GM12872 (cell line): Measurements from ENCODE around the gene UPF1.

Source experiments
- TF ChIP-seq, protein P1 (sequence below): IDR thresholded peaks from 3 replicates; pipeline ENCODE4 v1.5.1; 2011; ENCODE audit warnings: low read depth, mild to moderate bottlenecking, low read length, moderate library complexity; ENCODE audit not compliant: insufficient read depth

UPF1 gene

DNA sequence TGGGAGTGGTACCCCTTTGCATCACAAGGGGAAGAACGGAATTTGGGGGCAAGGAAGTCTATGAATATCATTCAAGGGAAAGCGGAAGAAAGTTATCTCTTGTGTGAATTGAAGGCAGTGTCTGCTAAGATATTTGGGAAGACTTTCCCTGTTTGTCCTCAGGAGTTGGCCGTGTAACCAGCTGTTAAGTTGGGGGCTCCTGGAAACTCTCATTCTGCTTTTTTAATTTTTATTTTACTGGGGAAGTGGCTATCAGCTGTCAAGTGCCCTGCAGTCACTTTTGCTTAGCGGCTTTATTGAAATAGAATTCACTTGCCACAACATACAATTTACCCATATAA lies 2.9 kb downstream of the UPF1 start:
- TF ChIP-seq, protein P1, sequence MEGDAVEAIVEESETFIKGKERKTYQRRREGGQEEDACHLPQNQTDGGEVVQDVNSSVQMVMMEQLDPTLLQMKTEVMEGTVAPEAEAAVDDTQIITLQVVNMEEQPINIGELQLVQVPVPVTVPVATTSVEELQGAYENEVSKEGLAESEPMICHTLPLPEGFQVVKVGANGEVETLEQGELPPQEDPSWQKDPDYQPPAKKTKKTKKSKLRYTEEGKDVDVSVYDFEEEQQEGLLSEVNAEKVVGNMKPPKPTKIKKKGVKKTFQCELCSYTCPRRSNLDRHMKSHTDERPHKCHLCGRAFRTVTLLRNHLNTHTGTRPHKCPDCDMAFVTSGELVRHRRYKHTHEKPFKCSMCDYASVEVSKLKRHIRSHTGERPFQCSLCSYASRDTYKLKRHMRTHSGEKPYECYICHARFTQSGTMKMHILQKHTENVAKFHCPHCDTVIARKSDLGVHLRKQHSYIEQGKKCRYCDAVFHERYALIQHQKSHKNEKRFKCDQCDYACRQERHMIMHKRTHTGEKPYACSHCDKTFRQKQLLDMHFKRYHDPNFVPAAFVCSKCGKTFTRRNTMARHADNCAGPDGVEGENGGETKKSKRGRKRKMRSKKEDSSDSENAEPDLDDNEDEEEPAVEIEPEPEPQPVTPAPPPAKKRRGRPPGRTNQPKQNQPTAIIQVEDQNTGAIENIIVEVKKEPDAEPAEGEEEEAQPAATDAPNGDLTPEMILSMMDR, result no peak

DNA sequence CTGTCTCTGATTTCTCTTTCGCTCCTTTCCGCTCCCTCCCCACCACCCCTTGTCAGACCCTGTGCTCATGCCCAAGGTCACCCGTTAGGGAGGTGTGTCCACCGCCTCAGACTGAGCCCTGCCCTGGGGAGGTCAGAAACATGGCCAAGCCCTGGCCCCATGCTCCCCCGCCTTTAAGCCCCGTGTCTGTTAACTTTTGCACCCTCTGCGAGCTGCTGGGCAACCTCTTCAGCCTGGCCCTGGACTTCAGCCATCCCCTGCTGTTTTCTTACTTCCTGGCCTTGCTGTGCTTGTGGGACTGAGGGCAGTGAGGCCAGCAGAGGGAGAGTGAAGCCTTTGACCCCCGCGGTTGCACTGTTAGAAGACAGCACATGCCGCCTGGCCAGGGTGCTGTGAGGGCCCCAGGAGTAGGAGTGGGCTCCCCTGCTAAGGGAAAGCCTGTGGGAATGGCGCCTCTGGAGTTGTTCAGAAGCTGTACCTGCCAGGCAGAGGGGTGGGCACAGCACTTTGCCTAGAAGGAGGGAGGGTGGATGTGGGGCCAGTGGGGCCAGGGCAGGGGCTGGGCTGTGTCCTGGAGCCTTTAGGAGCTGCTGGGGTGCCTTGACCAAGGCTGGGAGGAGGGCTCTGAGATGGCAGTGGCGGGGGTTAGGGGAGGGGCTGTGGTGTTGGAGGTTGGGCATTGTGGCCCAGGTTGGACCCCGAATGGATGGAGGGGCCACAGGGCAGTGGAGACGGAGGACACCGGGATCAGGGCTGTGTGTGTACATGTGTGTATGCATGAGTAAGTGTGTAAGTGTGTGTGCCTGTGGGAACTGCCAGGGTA lies 7.9 kb downstream of the UPF1 start:
- TF ChIP-seq, protein P1, result no peak

DNA sequence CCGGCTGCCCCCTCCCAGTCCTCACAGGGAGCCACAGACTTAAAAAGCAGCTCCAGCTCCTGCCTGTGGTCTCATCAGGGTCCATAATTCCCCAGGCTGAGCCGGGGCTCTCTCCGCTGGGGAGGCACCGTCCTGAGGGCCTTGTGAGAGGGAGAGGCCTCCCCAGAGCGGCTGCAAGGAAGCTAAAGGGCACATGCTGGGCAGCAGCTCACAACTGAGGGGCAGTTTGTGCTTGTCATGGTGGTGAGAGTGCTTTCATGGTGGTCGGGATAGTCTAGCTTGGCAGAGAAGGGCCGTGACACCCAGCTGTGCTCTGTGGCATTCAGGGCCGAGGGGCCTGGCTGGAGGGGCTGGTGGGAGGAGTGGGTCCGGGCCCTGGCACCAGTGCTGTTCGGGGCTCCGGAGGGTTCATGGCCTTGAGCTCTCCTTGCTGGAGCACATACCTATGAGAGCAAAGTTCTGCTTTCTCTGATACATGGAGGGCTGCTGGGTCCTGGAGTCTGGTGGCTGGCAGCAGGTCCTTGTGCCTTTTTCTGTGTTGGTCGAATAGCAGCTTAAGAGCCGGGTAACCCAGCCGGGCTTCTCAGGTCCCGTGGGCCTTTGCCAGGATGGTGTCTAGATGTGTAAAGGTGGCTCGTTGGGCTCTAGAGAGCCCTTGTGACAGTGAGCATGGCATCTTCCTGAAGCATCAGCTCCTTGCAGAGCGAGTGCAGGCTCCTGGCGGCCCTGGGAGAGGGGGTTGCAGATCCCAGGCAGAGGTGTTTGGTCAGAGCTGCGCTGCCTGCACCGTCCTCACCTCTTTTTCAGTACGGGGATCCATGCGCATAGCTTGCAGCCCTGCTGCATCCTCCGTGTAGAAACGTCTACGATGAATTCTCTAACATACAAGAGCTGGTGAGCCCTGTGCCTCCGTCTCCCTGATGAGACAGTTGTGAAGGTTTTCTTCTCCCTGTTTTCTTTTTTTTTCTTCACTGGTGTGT lies 8.8 kb downstream of the UPF1 start:
- TF ChIP-seq, protein P1, result no peak

DNA sequence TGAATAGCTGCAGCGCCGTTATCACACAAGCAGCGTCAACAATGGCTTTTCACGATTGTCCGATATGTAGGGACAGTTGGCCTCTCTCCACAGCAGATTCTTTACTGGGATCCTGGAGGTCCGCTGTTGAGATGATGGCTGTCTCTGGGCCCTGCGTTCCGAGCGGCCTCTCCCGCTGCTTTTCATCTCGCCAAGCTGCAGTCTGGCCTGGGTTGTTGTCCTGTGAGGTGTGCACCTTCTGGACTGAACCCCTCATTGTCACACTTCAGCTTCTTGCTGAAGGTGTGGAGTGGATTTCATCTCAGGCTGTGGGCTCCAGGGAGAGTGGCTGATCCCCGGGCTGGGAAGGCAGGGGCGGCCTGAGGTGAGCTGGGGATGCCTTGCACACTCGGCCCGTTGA lies 9.6 kb downstream of the UPF1 start:
- TF ChIP-seq, protein P1, result no peak

DNA sequence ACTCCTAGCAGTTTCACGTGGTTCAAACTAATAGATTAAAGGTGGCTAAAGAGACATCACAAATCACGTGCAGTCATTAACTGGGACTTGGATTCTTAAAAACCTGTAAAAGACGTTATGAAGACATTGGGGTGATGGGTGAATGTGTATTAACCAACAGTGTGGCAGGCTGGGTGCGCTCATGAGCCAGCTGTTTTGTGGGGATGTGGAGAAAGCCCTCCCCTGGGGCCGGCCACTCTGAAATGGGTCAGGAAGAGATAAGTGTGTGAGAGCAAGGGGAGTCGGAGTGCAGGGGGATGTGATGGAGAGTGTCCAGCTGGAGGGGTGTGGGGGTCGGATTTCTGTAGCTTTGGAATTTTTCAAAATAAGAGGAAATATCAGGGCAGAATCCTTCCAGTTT lies 10.4 kb downstream of the UPF1 start:
- TF ChIP-seq, protein P1, result no peak

DNA sequence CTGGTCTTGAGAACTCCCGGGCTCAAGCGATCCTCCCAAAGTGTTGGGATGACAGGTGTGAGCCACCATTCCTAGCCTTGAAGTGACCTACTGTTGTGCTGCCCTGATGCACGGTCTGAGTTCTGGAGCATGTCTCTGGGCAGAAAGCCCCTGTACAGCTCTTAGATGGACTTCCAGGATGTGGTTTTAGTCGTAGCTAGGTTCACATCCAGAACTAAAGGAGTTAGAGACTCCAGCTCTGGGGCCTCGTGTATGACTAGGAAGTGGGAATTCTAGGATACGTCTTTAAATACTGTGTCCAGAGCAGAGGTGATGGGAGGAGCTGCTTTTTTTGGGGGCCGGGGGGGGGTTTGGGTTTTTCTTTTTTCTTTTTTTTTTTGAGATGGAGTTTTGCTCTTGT lies 12.2 kb downstream of the UPF1 start:
- TF ChIP-seq, protein P1, result no peak

DNA sequence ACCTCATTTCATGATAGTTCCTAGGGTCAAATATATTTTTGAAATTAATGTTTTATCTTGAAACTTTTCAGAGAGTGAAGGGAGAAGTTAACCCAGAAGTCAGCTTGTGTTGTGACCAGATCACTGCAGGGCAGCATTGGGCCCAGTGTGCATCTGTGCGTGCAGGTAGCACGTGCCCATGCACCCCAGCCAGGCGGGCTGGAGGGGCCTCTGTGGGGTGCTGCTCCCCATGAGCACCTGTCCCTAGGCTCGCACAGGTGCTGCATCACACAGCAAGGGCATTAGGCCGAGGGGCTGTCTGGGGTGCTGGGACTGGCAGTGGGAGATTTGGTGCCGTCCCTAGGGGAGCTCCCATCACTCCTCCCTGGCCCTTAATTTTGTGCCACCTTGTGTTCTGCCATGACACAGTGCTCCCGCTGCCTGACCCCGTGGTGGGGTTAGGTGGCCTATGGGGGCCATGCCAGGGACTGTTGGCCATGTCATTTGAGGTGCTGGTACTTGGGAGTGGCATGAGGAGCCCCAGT lies 13.1 kb downstream of the UPF1 start:
- TF ChIP-seq, protein P1, result no peak
